A673 (cell line): ENCODE data around the gene GLYATL1. TPM values are rescaled to one million over a fixed set of nuclear protein-coding genes. Genes with fewer than 3 reads are reported as not detected.
"Not testable (repeated sequence)": the region's sequence is repeated elsewhere in the genome, so short reads cannot be mapped to it uniquely, and the experiment has no call there.

Source experiments
- BruUV-seq: library from RNA; stranded (reverse); fragments of 400-500 nt; replicated peaks from 2 replicates; lab custom pipeline; 2021; lab: Mats Ljungman, UMichigan
- CTCF ChIA-PET: fragments of 300-600 bp; sonication (Branson Sonifier 250); formaldehyde crosslinking; loops from one replicate; lab custom pipeline; 2022; ENCODE audit warnings: antibody characterized with exemption; lab: Charles Lee
- POLR2A ChIA-PET: fragments of 300-600 bp; sonication (Branson Sonifier 250); formaldehyde crosslinking; loops from one replicate; lab custom pipeline; 2022; ENCODE audit warnings: antibody characterized with exemption; ENCODE audit not compliant: low non-redundant PET; lab: Charles Lee
- DNase-seq: peaks from one replicate; pipeline ENCODE4 v3.0.0-alpha.2; 2015; ENCODE audit warnings: low spot score
- H3K27ac ChIP-seq: fragments of 200-600 bp; sonication (generic); 2 replicates; pipeline ENCODE4 v1.5.1; 2016; ENCODE audit warnings: mixed run types, low read depth, mild to moderate bottlenecking, mixed read lengths, antibody characterized with exemption, low read length; ENCODE audit not compliant: poor library complexity, severe bottlenecking
- H3K27me3 ChIP-seq: fragments of 200-600 bp; sonication (generic); replicated peaks from 2 replicates; pipeline ENCODE4 v1.6.1; 2017; ENCODE audit warnings: mixed run types, low read depth, mild to moderate bottlenecking, mixed read lengths, antibody characterized with exemption, low read length; ENCODE audit not compliant: insufficient read depth, poor library complexity
- H3K36me3 ChIP-seq: fragments of 200-600 bp; sonication (generic); 2 replicates; pipeline ENCODE4 v1.6.1; 2016; ENCODE audit warnings: mixed run types, mild to moderate bottlenecking, mixed read lengths, antibody characterized with exemption, low read length; ENCODE audit not compliant: insufficient read depth, poor library complexity, severe bottlenecking
- H3K4me1 ChIP-seq: fragments of 200-600 bp; sonication (generic); 2 replicates; pipeline ENCODE4 v1.6.1; 2017; ENCODE audit warnings: mixed run types, mild to moderate bottlenecking, mixed read lengths, antibody characterized with exemption, low read length; ENCODE audit not compliant: insufficient read depth, poor library complexity, severe bottlenecking
- H3K4me3 ChIP-seq: fragments of 200-600 bp; sonication (generic); 2 replicates; pipeline ENCODE4 v1.5.1; 2016; ENCODE audit warnings: low read depth, mixed run types, mild to moderate bottlenecking, mixed read lengths, low read length; ENCODE audit not compliant: poor library complexity, severe bottlenecking
- H3K9me3 ChIP-seq: fragments of 200-600 bp; sonication (generic); 2 replicates; pipeline ENCODE4 v1.6.1; 2016; ENCODE audit warnings: mixed run types, low read depth, mild to moderate bottlenecking, mixed read lengths, antibody characterized with exemption, low read length; ENCODE audit not compliant: poor library complexity, severe bottlenecking
- CTCF ChIP-seq: fragments of 300-800, 200-600 bp; sonication (generic); conservative IDR thresholded peaks from 2 replicates; pipeline ENCODE4 v1.5.1; 2017; ENCODE audit warnings: low read depth, mild to moderate bottlenecking, antibody characterized with exemption, low read length, moderate library complexity, mixed read lengths
- EZH2 ChIP-seq: fragments of 200-600 bp; sonication (generic); IDR thresholded peaks from 2 replicates; pipeline ENCODE4 v1.6.1; 2017; ENCODE audit warnings: borderline replicate concordance, low read depth, mild to moderate bottlenecking, mixed read lengths, antibody characterized with exemption, low read length; ENCODE audit not compliant: poor library complexity, severe bottlenecking
- intact Hi-C: fragments of 100-400 bp; cut with micrococcal nuclease; formaldehyde crosslinking; loops from one replicate; pipeline ENCODE4 v1.10.0; 2022; ENCODE audit not compliant: unreplicated experiment
- total RNA-seq: library from RNA; stranded (reverse); gene quantifications from 2 replicates; pipeline ENCODE4 v1.2.3, GENCODE V29; 2021

Gene GLYATL1
- total RNA-seq, 1 experiment from 2014 or later: 0.17 TPM

- no peak for DNase-seq
- H3K27me3 ChIP-seq: peaks cover 56% of the 10 kb centered on the region
- no peak overlapping the region for H3K27ac ChIP-seq
- ChIA-PET CTCF (no interaction called here), POLR2A (no interaction called here)
- intact Hi-C loops: no loop called here
- H3K9me3 ChIP-seq: no peaks in the 10 kb centered on the region
- H3K4me1 ChIP-seq: no peaks in the 10 kb centered on the region
- no peaks in the 10 kb centered on the region for H3K36me3 ChIP-seq
- no peak overlapping the region for H3K4me3 ChIP-seq
- no peak for TF ChIP-seq EZH2
- TF ChIP-seq CTCF: no peak
- BruUV-seq: no TSS peak
Observed at GRCh38 chr11:58998480-58999290, 59.4 kb downstream of the GLYATL1 start.

- CTCF ChIA-PET: no interaction called here
- H3K4me3 ChIP-seq: no peak overlapping the region
- POLR2A ChIA-PET: no interaction called here
- TF ChIP-seq CTCF: no peak
- TF ChIP-seq EZH2: no peak
- peaks cover 50% of the 10 kb centered on the region for H3K27me3 ChIP-seq
- no peak for DNase-seq
- H3K4me1 ChIP-seq: no peaks in the 10 kb centered on the region
- intact Hi-C loops: no loop called here
- no peaks in the 10 kb centered on the region for H3K9me3 ChIP-seq
- no peaks in the 10 kb centered on the region for H3K36me3 ChIP-seq
- no TSS peak for BruUV-seq
- no peak overlapping the region for H3K27ac ChIP-seq
Observed at GRCh38 chr11:58999291-58999680, 60.0 kb downstream of the GLYATL1 start.

GRCh38 chr11:59000003-59000402 is 60.7 kb downstream of the GLYATL1 start:
- H3K9me3 ChIP-seq: no peaks in the 10 kb centered on the region
- no peak for DNase-seq
- TF ChIP-seq CTCF: no peak
- H3K27me3 ChIP-seq: peaks cover 43% of the 10 kb centered on the region
- ChIA-PET CTCF (no interaction called here), POLR2A (no interaction called here)
- H3K36me3 ChIP-seq: no peaks in the 10 kb centered on the region
- no TSS peak for BruUV-seq
- H3K4me1 ChIP-seq: no peaks in the 10 kb centered on the region
- no peak overlapping the region for H3K27ac ChIP-seq
- H3K4me3 ChIP-seq: no peak overlapping the region
- intact Hi-C loops: no loop called here

- CTCF ChIA-PET, POLR2A ChIA-PET, H3K9me3 ChIP-seq, BruUV-seq, H3K27ac ChIP-seq, H3K4me3 ChIP-seq, H3K4me1 ChIP-seq, intact Hi-C loops, H3K36me3 ChIP-seq: not testable (repeated sequence)
- H3K27me3 ChIP-seq: peaks cover 23% of the 10 kb centered on the region
- DNase-seq: peak; percentile 11
Observed at GRCh38 chr11:59002006-59002405, 62.7 kb downstream of the GLYATL1 start.
